ENCODE data around the gene SH3BGRL3. TPM values are rescaled to one million over a fixed set of nuclear protein-coding genes. Genes with fewer than 3 reads are reported as not detected.
"Not testable (repeated sequence)": the region's sequence is repeated elsewhere in the genome, so short reads cannot be mapped to it uniquely, and the experiment has no call there.

Gene SH3BGRL3
- total RNA-seq, 2 donors from 2014 or later: 79.2 to 137 TPM

DNA sequence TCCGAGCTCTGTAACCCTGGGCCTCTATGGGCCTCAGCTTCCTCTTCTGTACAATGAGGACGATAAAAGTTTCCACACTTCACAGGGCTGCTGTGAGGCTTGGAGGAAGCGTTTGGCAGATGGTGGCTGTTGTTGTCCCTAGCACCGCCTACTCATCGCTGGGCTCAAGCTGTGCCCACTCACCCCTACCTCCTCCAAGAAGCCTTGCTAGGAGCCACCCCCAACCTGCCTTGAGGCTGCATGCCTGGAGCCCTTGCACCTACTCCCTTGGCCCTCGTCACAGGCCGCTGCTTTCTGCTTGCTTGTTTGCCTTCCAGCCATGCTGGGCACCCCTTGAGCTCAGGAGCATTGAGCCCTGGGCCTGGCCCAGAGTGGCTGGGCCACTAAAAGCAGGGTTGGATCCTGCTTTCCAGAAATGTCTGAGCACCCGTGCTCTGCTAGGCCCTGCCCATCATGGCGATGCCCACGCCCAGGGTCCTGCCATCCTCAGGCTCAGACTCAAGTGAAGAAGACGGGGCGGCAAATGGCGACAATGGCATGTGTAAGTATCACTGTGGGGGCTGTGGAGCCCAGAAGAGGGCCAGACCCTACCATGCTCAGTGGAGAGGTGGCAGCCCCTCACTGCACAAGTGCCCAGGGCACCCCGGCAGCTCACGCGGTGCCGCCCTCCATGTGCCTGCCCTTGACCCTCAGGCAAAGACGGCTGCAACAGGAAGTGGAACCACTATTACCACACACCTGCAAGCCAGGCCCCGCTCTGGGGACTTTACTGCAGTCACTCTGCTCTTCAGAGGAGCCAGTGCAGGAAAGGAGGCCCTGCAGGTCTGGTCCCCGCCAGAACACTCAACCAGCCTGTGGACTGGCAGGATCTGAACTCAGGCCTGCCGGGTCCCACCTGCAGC lies 9.5 kb downstream of the SH3BGRL3 start:
- H3K4me3 ChIP-seq: no peak overlapping the region
- DNase-seq (ENCODE audit: low spot score) (no peak), ATAC-seq (ENCODE audit: insufficient number of reproducible peaks, low FRiP score, low read depth) (no peak)
- TF ChIP-seq, protein P1, sequence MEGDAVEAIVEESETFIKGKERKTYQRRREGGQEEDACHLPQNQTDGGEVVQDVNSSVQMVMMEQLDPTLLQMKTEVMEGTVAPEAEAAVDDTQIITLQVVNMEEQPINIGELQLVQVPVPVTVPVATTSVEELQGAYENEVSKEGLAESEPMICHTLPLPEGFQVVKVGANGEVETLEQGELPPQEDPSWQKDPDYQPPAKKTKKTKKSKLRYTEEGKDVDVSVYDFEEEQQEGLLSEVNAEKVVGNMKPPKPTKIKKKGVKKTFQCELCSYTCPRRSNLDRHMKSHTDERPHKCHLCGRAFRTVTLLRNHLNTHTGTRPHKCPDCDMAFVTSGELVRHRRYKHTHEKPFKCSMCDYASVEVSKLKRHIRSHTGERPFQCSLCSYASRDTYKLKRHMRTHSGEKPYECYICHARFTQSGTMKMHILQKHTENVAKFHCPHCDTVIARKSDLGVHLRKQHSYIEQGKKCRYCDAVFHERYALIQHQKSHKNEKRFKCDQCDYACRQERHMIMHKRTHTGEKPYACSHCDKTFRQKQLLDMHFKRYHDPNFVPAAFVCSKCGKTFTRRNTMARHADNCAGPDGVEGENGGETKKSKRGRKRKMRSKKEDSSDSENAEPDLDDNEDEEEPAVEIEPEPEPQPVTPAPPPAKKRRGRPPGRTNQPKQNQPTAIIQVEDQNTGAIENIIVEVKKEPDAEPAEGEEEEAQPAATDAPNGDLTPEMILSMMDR (IDR thresholded peaks at IDR 0.05): no peak
- H3K36me3 ChIP-seq: no peaks in the 10 kb centered on the region
- H3K9me3 ChIP-seq: no peaks in the 10 kb centered on the region
- peak overlapping the region in 1 of 2 donors; percentile 40 for H3K27ac ChIP-seq
- no peaks in the 10 kb centered on the region for H3K27me3 ChIP-seq (replicated peaks; ENCODE audit: insufficient read depth)
- H3K4me1 ChIP-seq (ENCODE audit: control insufficient read depth in 1 of 2, low read depth in 2 of 2): peaks cover 17 to 18% of the 10 kb centered on the region in 2 donors

DNA sequence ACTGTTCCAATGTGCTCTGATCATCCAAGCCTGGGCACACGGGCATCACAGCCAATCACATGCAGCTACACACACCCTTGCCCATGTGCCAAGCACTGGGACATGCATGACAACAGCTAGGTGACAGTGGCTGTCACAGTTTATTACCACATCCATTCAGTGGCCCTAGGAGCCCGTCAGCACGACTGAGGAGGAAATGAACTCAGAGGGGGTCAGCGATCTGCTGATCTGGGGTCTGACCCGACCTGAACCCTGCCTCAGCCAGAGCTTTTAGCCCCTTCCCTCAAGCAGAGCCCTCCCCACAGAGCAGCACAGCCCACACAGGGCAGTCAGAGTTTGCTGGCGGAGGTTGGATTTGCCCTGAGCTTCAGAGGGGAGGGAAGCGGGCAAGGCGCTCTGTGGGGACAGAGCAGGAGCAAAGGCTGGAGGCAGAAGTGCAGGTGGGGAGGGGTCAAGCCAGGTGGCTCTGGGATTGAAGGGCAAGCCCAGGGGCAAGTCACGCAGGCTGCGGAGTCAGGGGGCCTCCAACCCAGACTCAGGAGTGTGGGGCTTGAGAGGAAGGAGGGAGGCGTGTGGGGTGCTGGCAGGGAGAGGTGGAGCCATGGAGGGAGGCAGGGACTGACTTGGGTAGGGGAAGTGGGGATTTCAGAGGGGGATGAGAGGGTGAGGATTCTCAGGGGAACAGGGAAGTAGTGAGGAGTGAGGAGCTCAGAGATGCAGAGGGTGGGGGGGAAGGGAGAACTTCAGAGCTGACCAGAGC lies 10.4 kb downstream of the SH3BGRL3 start:
- peak overlapping the region in 1 of 2 donors; percentile 60 for H3K27ac ChIP-seq
- H3K4me3 ChIP-seq: no peak overlapping the region
- no peaks in the 10 kb centered on the region for H3K9me3 ChIP-seq
- DNase-seq (ENCODE audit: low spot score): no peak
- ATAC-seq (ENCODE audit: insufficient number of reproducible peaks, low FRiP score, low read depth): no peak
- TF ChIP-seq, protein P1 (IDR thresholded peaks at IDR 0.05): no peak
- H3K4me1 ChIP-seq (ENCODE audit: control insufficient read depth in 1 of 2, low read depth in 2 of 2): peaks cover 8 to 10% of the 10 kb centered on the region in 2 donors
- no peaks in the 10 kb centered on the region for H3K36me3 ChIP-seq
- H3K27me3 ChIP-seq (replicated peaks; ENCODE audit: insufficient read depth): no peaks in the 10 kb centered on the region

DNA sequence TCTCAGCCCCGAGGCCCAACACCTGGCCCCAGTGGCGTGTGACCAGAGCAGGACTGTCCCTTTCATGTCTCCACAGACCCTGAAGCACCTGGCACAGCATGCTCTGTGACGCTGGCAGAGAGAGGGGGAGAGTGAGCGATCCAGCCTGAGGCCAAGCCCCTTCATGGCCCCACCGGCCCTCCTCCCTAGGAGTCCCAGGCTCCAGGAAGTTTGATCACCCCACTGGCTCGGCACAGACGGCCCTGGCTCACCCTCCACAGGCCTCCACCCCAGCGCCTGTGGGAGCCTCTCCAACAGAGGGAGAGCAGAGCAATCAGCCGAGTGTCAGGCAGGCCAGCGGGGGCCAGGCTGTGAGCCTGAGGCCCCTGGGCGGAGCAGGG lies 11.0 kb downstream of the SH3BGRL3 start:
- TF ChIP-seq, protein P1 (IDR thresholded peaks at IDR 0.05): no peak
- no peaks in the 10 kb centered on the region for H3K36me3 ChIP-seq
- H3K4me3 ChIP-seq: no peak overlapping the region
- H3K9me3 ChIP-seq: no peaks in the 10 kb centered on the region
- peak overlapping the region in 1 of 2 donors; percentile 60 for H3K27ac ChIP-seq
- no peaks in the 10 kb centered on the region for H3K27me3 ChIP-seq (replicated peaks; ENCODE audit: insufficient read depth)
- ATAC-seq (ENCODE audit: insufficient number of reproducible peaks, low FRiP score, low read depth) (no peak), DNase-seq (ENCODE audit: low spot score) (no peak)
- peaks cover 5 to 10% of the 10 kb centered on the region in 2 donors for H3K4me1 ChIP-seq (ENCODE audit: control insufficient read depth in 1 of 2, low read depth in 2 of 2)

DNA sequence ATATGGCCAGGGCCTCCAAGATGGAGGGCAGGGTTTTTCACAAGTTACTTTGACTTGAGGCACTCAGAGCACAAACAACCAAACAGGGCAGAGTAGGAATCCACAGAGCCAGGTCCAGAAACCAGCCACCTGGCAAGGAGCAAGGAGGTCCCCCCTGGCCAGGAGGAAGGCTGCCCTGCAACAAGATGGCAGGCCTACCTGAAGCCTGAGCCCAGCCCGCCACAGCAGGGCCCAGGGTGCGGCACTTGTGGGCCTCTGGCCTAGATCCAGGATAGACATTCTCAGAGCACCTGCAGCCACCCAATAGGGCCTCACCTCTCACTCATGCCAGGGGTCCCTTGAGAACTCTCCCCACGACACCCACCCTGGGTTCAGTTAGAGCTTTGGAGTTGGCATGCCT lies 11.5 kb downstream of the SH3BGRL3 start:
- no peaks in the 10 kb centered on the region for H3K36me3 ChIP-seq
- DNase-seq (ENCODE audit: low spot score) (no peak), ATAC-seq (ENCODE audit: insufficient number of reproducible peaks, low FRiP score, low read depth) (no peak)
- no peaks in the 10 kb centered on the region for H3K9me3 ChIP-seq
- peaks cover 3 to 10% of the 10 kb centered on the region in 2 donors for H3K4me1 ChIP-seq (ENCODE audit: control insufficient read depth in 1 of 2, low read depth in 2 of 2)
- H3K4me3 ChIP-seq: no peak overlapping the region
- TF ChIP-seq, protein P1 (IDR thresholded peaks at IDR 0.05): no peak
- H3K27ac ChIP-seq: no peak overlapping the region
- H3K27me3 ChIP-seq (replicated peaks; ENCODE audit: insufficient read depth): no peaks in the 10 kb centered on the region

DNA sequence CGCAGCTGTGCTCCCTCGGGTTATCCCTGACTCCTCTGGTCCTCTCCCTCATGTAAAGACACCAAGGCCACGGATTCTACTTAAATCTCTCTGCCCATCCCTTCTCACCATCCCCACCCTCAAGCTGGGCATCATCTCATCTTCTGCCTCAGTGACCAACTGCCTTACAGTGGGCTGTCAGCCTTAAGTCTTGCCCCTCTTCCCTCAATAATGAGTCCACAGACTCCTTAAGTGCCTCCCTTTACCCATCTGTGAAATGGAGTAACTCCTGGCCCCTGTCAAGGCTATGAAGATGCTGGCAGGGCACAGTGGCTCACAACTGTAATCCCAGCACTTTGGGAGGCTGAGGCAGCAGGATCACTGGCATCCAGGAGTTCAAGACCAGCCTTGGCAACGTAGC lies 12.1 kb downstream of the SH3BGRL3 start:
- peaks cover 0 to 8% of the 10 kb centered on the region in 2 donors for H3K4me1 ChIP-seq (ENCODE audit: control insufficient read depth in 1 of 2, low read depth in 2 of 2)
- H3K36me3 ChIP-seq: no peaks in the 10 kb centered on the region
- no peak for ATAC-seq (ENCODE audit: insufficient number of reproducible peaks, low FRiP score, low read depth)
- no peaks in the 10 kb centered on the region for H3K27me3 ChIP-seq (replicated peaks; ENCODE audit: insufficient read depth)
- no peaks in the 10 kb centered on the region for H3K9me3 ChIP-seq
- DNase-seq (ENCODE audit: low spot score): no peak
- TF ChIP-seq, protein P1 (IDR thresholded peaks at IDR 0.05): no peak
- no peak overlapping the region for H3K27ac ChIP-seq
- no peak overlapping the region for H3K4me3 ChIP-seq

DNA sequence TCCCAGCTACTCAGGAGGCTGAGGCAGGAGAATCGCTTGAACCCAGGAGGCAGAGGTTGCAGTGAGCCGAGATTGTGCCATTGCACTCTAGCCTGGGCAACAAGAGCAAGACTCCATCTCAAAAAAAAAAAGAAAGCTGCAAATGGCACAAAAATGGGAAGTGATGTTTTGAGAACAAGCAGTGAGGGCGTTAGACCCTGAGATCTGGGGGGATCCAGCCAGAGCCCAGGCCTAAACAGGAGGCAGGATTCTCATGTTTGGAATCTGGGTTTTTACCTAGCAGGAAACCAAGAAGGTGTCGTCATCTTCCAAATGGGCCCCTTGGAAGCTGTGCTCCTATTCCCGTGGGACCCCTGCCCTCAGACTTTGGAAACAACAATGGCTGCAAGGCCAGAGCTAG lies 12.8 kb downstream of the SH3BGRL3 start:
- ATAC-seq (ENCODE audit: insufficient number of reproducible peaks, low FRiP score, low read depth): not testable (repeated sequence)

More for the DNA sequence above, 12.8 kb downstream of the SH3BGRL3 start:
- not testable (repeated sequence) for H3K4me1 ChIP-seq (ENCODE audit: control insufficient read depth in 1 of 2, low read depth in 2 of 2); H3K4me3 ChIP-seq; DNase-seq (ENCODE audit: low spot score); H3K27me3 ChIP-seq (replicated peaks; ENCODE audit: insufficient read depth); H3K36me3 ChIP-seq; H3K27ac ChIP-seq; H3K9me3 ChIP-seq

All from thoracic aorta (tissue), 2 donors.